ENCODE results near the gene GNG10.

GNG10 gene

DNA sequence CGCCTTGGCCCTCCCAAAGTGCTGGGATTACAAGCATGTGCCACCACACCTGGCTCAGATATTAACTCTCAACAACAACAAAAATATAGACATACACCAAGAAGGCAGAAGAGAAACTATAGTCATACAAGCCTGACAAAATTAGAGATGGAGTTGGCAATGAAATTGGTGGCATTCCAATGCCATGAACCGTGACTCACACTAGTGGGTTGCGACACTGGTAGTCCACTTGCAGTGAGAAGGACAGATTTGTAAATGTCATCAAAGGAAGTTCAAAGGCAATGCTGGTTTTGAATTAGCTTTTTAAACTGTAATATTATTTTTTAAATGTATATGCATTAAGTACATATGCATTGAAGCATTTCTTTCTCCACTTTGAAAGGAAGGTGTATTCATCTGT, 38.8 kb upstream of the GNG10 start:
- Histone ChIP-seq H2BK120ac (ENCODE audit: low read depth, low read length) (no peak overlapping the region), H3K4ac (ENCODE audit: low read depth, low read length) (no peak overlapping the region), H3K79me2 (ENCODE audit: control insufficient read depth, insufficient read depth, low read length) (no peaks in the 10 kb centered on the region), H2BK5ac (ENCODE audit: low read length) (no peak overlapping the region), H3K18ac (ENCODE audit: low read length) (no peak overlapping the region), H4K8ac (ENCODE audit: low read depth, low read length) (no peak overlapping the region), H3K27ac (ENCODE audit: low read depth, low read length) (no peak overlapping the region), H3K27me3 (ENCODE audit: insufficient read depth, low read length, poor library complexity) (no peaks in the 10 kb centered on the region), H3K4me3 (ENCODE audit: low read length) (no peak overlapping the region), H3K4me2 (ENCODE audit: low read length) (no peak overlapping the region), H3K9ac (ENCODE audit: low read length) (no peak overlapping the region), H4K5ac (ENCODE audit: low read length) (no peak overlapping the region), H2AK5ac (ENCODE audit: low read length) (no peak overlapping the region), H3K56ac (ENCODE audit: low read length) (peak overlapping the region; percentile 17), H3K79me1 (ENCODE audit: low read length) (no peaks in the 10 kb centered on the region), H2BK15ac (replicated peaks; ENCODE audit: low read depth) (no peak overlapping the region), H3K4me1 (ENCODE audit: control insufficient read depth, low read depth, low read length) (no peaks in the 10 kb centered on the region), H3K23ac (ENCODE audit: low read length) (no peak overlapping the region), H3K36me3 (ENCODE audit: control insufficient read depth, insufficient read depth, low read length) (no peaks in the 10 kb centered on the region)
- no peak for DNase-seq
- WGBS (ENCODE audit: extremely low coverage, insufficient coverage, low lambda C conversion rate), result no CpG with 5 or more reads among the region's 3 CpGs

DNA sequence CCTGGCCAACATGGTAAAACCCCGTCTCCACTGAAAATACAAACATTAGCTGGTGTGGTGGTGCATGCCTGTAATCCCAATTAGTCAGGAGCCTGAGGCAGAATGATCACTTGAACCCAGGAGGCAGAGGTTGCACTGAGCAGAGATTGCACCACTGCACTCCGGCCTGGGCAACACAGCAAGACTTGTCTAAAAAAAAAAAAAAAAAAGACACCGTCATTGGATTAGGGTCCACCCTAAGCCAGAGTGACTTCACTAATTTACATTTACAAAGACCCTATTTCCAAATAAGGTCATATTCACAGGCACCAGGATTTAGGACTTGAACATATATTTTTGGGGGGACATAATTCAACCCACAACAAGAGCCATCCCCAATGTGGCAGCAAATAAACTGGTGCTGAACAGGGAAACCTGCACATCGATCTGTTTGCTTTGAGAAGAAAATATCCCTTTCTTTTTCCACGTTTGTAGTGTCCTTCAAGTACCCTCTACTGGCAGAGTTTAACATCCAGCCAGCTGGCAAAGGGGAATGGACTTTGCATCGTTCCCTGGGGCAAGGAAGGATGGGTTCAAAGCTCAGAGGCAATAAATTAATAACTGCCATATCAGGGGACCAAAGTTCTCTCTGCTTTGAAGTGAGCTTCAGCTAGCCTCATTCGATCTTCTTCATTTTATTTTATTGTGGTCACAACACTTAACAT, 34.0 kb upstream of the GNG10 start:
- no peak overlapping the region for H2BK15ac ChIP-seq (replicated peaks; ENCODE audit: low read depth)
- no peak overlapping the region for H3K56ac ChIP-seq (ENCODE audit: low read length)
- no peak overlapping the region for H2BK5ac ChIP-seq (ENCODE audit: low read length)
- no peaks in the 10 kb centered on the region for H3K79me1 ChIP-seq (ENCODE audit: low read length)
- peaks cover 1% of the 10 kb centered on the region for H3K4me1 ChIP-seq (ENCODE audit: control insufficient read depth, low read depth, low read length)
- H3K79me2 ChIP-seq (ENCODE audit: control insufficient read depth, insufficient read depth, low read length), result peaks cover 10% of the 10 kb centered on the region
- no peak overlapping the region for H2BK120ac ChIP-seq (ENCODE audit: low read depth, low read length)
- no peak overlapping the region for H4K8ac ChIP-seq (ENCODE audit: low read depth, low read length)
- no peak overlapping the region for H3K18ac ChIP-seq (ENCODE audit: low read length)
- no peak overlapping the region for H3K4ac ChIP-seq (ENCODE audit: low read depth, low read length)
- no peak overlapping the region for H3K4me2 ChIP-seq (ENCODE audit: low read length)
- no peaks in the 10 kb centered on the region for H3K27me3 ChIP-seq (ENCODE audit: insufficient read depth, low read length, poor library complexity)
- H3K27ac ChIP-seq (ENCODE audit: low read depth, low read length), result no peak overlapping the region
- DNase-seq, result no peak
- H4K5ac ChIP-seq (ENCODE audit: low read length), result no peak overlapping the region
- H3K9ac ChIP-seq (ENCODE audit: low read length), result no peak overlapping the region
- H2AK5ac ChIP-seq (ENCODE audit: low read length), result no peak overlapping the region
- no peak overlapping the region for H3K23ac ChIP-seq (ENCODE audit: low read length)
- H3K4me3 ChIP-seq (ENCODE audit: low read length), result no peak overlapping the region
- no CpG with 5 or more reads among the region's 7 CpGs for WGBS (ENCODE audit: extremely low coverage, insufficient coverage, low lambda C conversion rate)
- no peaks in the 10 kb centered on the region for H3K36me3 ChIP-seq (ENCODE audit: control insufficient read depth, insufficient read depth, low read length)

DNA sequence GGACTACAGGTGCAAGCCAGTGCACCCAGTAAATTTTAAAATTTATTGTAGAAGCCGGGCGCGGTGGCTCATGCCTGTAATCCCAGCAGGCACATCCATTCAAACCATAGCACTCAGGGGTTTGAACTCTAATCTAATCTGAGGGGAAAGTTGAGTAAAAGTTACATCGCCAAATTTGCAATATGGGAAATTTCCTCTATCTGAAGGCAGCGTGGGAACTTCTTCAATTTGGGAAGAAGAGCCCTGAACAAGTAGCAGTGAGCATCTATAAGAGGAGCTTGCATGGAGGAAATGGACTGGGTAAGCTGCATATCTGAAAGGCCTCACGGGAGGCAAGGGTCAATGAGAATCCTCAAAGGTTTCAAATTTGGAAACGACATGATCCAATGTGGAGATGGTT, 33.0 kb upstream of the GNG10 start:
- peaks cover 4% of the 10 kb centered on the region for H3K4me1 ChIP-seq (ENCODE audit: control insufficient read depth, low read depth, low read length)
- no peak for DNase-seq
- H3K56ac ChIP-seq (ENCODE audit: low read length), result no peak overlapping the region
- no peak overlapping the region for H3K4me2 ChIP-seq (ENCODE audit: low read length)
- peaks cover 19% of the 10 kb centered on the region for H3K79me2 ChIP-seq (ENCODE audit: control insufficient read depth, insufficient read depth, low read length)
- no peak overlapping the region for H4K8ac ChIP-seq (ENCODE audit: low read depth, low read length)
- H2AK5ac ChIP-seq (ENCODE audit: low read length), result no peak overlapping the region
- H3K36me3 ChIP-seq (ENCODE audit: control insufficient read depth, insufficient read depth, low read length), result no peaks in the 10 kb centered on the region
- H3K27me3 ChIP-seq (ENCODE audit: insufficient read depth, low read length, poor library complexity), result no peaks in the 10 kb centered on the region
- no peak overlapping the region for H2BK5ac ChIP-seq (ENCODE audit: low read length)
- H3K23ac ChIP-seq (ENCODE audit: low read length), result no peak overlapping the region
- peaks cover under 1% of the 10 kb centered on the region for H3K79me1 ChIP-seq (ENCODE audit: low read length)
- H2BK15ac ChIP-seq (replicated peaks; ENCODE audit: low read depth), result no peak overlapping the region
- no peak overlapping the region for H3K9ac ChIP-seq (ENCODE audit: low read length)
- no peak overlapping the region for H3K4ac ChIP-seq (ENCODE audit: low read depth, low read length)
- H3K18ac ChIP-seq (ENCODE audit: low read length), result no peak overlapping the region
- H3K27ac ChIP-seq (ENCODE audit: low read depth, low read length), result no peak overlapping the region
- no peak overlapping the region for H4K5ac ChIP-seq (ENCODE audit: low read length)
- no peak overlapping the region for H3K4me3 ChIP-seq (ENCODE audit: low read length)
- WGBS (ENCODE audit: extremely low coverage, insufficient coverage, low lambda C conversion rate), result no CpG with 5 or more reads among the region's 7 CpGs
- H2BK120ac ChIP-seq (ENCODE audit: low read depth, low read length), result no peak overlapping the region

DNA sequence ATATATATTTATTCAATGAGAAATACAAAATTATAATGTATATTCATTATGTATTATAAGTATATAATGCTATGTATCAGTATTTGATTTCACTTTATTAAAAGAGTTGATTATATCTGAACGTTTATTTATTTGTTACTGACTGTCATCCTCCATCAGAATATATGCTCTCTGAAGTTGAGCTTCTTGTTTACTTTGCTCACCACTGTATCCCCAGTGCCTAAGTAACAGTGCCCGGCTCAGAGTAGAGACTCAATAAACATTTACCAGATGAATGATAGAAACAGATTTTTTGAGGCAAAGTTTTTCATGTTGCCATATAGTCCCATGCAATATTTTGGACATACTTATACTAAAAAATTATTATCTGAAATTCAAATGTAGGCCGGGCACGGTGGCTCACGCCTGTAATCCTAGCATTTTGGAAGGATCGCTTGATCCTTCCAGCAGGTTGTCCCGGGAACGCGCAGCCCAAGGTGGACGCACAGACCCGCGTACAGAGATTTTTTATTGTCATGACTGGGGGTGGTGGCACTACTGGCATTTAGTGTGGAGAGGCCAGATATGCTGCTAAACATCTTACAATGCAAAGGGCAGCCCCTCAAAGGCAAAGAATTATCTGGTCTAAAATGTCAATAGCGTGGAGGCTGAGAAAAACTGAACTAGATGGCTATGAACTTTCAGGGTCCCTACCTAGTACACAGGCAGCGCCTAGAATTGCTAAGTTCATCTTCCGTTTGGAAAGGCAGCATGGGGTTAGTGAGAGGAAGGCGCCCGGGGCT, 31.0 kb upstream of the GNG10 start:
- Histone ChIP-seq H3K27ac (ENCODE audit: low read depth, low read length) (no peak overlapping the region), H3K4me1 (ENCODE audit: control insufficient read depth, low read depth, low read length) (peaks cover 6% of the 10 kb centered on the region)

DNA sequence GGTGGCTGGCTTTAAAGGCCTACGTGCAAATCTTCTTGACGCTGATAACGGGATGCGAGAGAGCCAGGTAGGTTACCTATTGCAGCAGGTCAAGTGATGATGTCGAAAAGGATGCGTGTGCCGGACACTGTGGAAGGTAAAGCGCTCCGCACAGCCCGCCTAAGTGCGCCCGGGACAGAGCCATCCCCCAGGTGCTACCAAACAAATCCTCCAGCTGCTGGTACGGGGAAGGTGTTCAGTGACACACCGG, 30.5 kb upstream of the GNG10 start:
- H3K9ac ChIP-seq (ENCODE audit: low read length), result peak overlapping the region; percentile 78
- peak overlapping the region; percentile 87 for H3K56ac ChIP-seq (ENCODE audit: low read length)
- no peak overlapping the region for H2AK5ac ChIP-seq (ENCODE audit: low read length)
- peaks cover 9% of the 10 kb centered on the region for H3K79me1 ChIP-seq (ENCODE audit: low read length)
- no peak overlapping the region for H2BK5ac ChIP-seq (ENCODE audit: low read length)
- peaks cover 38% of the 10 kb centered on the region for H3K79me2 ChIP-seq (ENCODE audit: control insufficient read depth, insufficient read depth, low read length)
- peak overlapping the region; percentile 77 for H3K4me3 ChIP-seq (ENCODE audit: low read length)
- H3K4ac ChIP-seq (ENCODE audit: low read depth, low read length), result peak overlapping the region; percentile 66
- no peak overlapping the region for H4K8ac ChIP-seq (ENCODE audit: low read depth, low read length)
- no peak overlapping the region for H3K23ac ChIP-seq (ENCODE audit: low read length)
- H3K36me3 ChIP-seq (ENCODE audit: control insufficient read depth, insufficient read depth, low read length), result no peaks in the 10 kb centered on the region
- no peak overlapping the region for H3K18ac ChIP-seq (ENCODE audit: low read length)
- H4K5ac ChIP-seq (ENCODE audit: low read length), result no peak overlapping the region
- H3K4me2 ChIP-seq (ENCODE audit: low read length), result peak overlapping the region; percentile 76
- DNase-seq, result no peak
- H3K27ac ChIP-seq (ENCODE audit: low read depth, low read length), result no peak overlapping the region
- H3K4me1 ChIP-seq (ENCODE audit: control insufficient read depth, low read depth, low read length), result peaks cover 6% of the 10 kb centered on the region
- WGBS (ENCODE audit: extremely low coverage, insufficient coverage, low lambda C conversion rate), result no CpG with 5 or more reads among the region's 14 CpGs
- no peaks in the 10 kb centered on the region for H3K27me3 ChIP-seq (ENCODE audit: insufficient read depth, low read length, poor library complexity)
- H2BK120ac ChIP-seq (ENCODE audit: low read depth, low read length), result no peak overlapping the region
- no peak overlapping the region for H2BK15ac ChIP-seq (replicated peaks; ENCODE audit: low read depth)

More for the DNA sequence above, 31.0 kb upstream of the GNG10 start:
- Histone ChIP-seq H2BK5ac (ENCODE audit: low read length) (no peak overlapping the region), H3K79me2 (ENCODE audit: control insufficient read depth, insufficient read depth, low read length) (peaks cover 35% of the 10 kb centered on the region), H3K56ac (ENCODE audit: low read length) (peak overlapping the region; percentile 87), H4K5ac (ENCODE audit: low read length) (no peak overlapping the region), H2BK120ac (ENCODE audit: low read depth, low read length) (no peak overlapping the region), H3K4me2 (ENCODE audit: low read length) (peak overlapping the region; percentile 76), H3K18ac (ENCODE audit: low read length) (peak overlapping the region; percentile 6), H3K4me3 (ENCODE audit: low read length) (peak overlapping the region; percentile 77), H3K9ac (ENCODE audit: low read length) (peak overlapping the region; percentile 78), H3K27me3 (ENCODE audit: insufficient read depth, low read length, poor library complexity) (no peaks in the 10 kb centered on the region), H3K79me1 (ENCODE audit: low read length) (peaks cover 9% of the 10 kb centered on the region), H3K4ac (ENCODE audit: low read depth, low read length) (peak overlapping the region; percentile 66), H4K8ac (ENCODE audit: low read depth, low read length) (peak overlapping the region; percentile 82), H2BK15ac (replicated peaks; ENCODE audit: low read depth) (no peak overlapping the region), H3K36me3 (ENCODE audit: control insufficient read depth, insufficient read depth, low read length) (no peaks in the 10 kb centered on the region), H3K23ac (ENCODE audit: low read length) (no peak overlapping the region), H2AK5ac (ENCODE audit: low read length) (no peak overlapping the region)
- DNase-seq, result no peak
- WGBS (ENCODE audit: extremely low coverage, insufficient coverage, low lambda C conversion rate), result no CpG with 5 or more reads among the region's 17 CpGs
